ENCODE results near the gene NHS. TPM values are rescaled to one million over a fixed set of nuclear protein-coding genes. Genes with fewer than 3 reads are reported as not detected.

NHS gene
- total RNA-seq, 2 donors from 2014 or later: under 0.01 to 1.3 TPM

DNA sequence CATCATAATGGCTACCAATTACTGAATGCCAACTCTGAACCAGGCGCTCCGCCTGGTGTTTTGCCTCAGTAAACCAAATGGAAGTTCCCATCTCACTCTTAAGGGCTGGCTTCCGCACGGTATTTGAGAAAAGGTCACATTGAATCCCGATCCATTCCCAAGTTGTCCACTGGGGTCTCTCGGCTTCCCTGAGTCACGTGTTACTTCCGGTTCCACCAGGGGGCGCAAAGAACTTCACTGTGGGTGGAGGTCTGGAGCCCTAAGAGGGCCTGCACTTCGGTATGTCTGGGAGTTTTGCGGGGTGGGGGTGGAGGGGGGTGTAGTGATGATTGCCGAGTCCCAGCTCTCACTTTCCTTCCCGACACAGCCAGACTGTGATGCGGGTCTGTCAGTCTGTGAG is 13.4 kb upstream of the NHS start:
- DNase-seq (peak in 2 of 4 donors; percentile 10 to 13), ATAC-seq (no peak)
- no peak overlapping the region for H3K27ac ChIP-seq
- no peaks in the 10 kb centered on the region for H3K4me1 ChIP-seq
- intact Hi-C loops (cut with DNase I): no loop called here
- H3K27me3 ChIP-seq: no peaks in the 10 kb centered on the region
- H3K9me3 ChIP-seq: peaks cover 0 to 3% (median 0%) of the 10 kb centered on the region in 3 donors
- WGBS, 2 donors: 53 to 60% methylated on average over 9 to 12 of the region's 14 CpGs
- TF ChIP-seq, protein P1, sequence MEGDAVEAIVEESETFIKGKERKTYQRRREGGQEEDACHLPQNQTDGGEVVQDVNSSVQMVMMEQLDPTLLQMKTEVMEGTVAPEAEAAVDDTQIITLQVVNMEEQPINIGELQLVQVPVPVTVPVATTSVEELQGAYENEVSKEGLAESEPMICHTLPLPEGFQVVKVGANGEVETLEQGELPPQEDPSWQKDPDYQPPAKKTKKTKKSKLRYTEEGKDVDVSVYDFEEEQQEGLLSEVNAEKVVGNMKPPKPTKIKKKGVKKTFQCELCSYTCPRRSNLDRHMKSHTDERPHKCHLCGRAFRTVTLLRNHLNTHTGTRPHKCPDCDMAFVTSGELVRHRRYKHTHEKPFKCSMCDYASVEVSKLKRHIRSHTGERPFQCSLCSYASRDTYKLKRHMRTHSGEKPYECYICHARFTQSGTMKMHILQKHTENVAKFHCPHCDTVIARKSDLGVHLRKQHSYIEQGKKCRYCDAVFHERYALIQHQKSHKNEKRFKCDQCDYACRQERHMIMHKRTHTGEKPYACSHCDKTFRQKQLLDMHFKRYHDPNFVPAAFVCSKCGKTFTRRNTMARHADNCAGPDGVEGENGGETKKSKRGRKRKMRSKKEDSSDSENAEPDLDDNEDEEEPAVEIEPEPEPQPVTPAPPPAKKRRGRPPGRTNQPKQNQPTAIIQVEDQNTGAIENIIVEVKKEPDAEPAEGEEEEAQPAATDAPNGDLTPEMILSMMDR (IDR thresholded peaks at IDR 0.05): peak in 2 of 7 experiments; percentile 9 to 23
- no peak for TF ChIP-seq POLR2A (IDR thresholded peaks at IDR 0.05)
- no peak overlapping the region for H3K4me3 ChIP-seq
- no peaks in the 10 kb centered on the region for H3K36me3 ChIP-seq (replicated peaks in 1 of 2; ENCODE audit: insufficient read depth in 1 of 2, low read depth in 2 of 2)

DNA sequence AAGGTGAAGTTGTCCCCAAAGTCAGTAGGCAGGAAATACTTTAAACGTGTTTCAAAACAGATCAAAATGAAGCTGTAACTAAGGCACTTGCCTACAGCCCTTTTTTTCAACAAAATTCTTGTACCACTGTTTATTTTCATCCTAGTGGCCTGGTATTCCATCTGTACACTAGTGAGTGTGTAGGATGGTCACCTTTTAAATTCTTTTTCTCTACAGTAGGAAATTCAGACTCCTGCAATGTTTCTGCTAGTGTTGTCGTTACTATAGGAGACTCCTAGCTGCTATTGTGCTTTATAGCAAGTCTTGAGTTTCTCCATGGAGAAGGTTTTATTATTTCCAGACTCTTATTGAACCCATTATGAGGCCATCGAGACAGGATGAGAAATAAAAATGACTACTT is 7.0 kb upstream of the NHS start:
- ATAC-seq (no peak), DNase-seq (no peak)
- intact Hi-C loops (cut with DNase I): no loop called here

DNA sequence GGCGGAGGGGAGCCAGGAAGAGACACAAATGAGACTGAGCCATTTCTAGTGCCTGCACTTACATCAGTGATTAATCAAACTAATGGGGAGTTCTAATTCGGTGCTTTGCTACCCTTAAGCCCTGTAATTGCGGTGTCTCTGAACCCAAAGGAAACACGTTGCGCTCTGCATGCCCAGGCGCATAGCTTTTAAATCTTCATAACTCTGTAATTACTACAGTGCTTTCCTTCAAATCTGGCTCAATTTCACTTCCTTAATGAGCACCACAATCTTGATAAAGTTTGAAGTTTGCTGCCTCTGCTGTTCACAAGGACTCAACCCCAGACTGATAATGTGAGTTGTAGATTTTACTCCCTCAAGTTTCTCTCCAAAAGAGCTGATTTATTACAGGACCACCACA is 5.7 kb upstream of the NHS start:
- intact Hi-C loops (cut with DNase I): no loop called here

More for the DNA sequence above, 7.0 kb upstream of the NHS start:
- Histone ChIP-seq H3K9me3 (peaks cover 0 to 3% (median 0%) of the 10 kb centered on the region in 3 donors), H3K4me1 (no peaks in the 10 kb centered on the region), H3K4me3 (no peak overlapping the region), H3K27me3 (no peaks in the 10 kb centered on the region), H3K27ac (no peak overlapping the region), H3K36me3 (replicated peaks in 1 of 2; ENCODE audit: insufficient read depth in 1 of 2, low read depth in 2 of 2) (no peaks in the 10 kb centered on the region)
- TF ChIP-seq, protein P1 (IDR thresholded peaks at IDR 0.05): no peak
- no peak for TF ChIP-seq POLR2A (IDR thresholded peaks at IDR 0.05)
- WGBS, 2 donors: 60 to 76% methylated on average over 3 of the region's 3 CpGs

DNA sequence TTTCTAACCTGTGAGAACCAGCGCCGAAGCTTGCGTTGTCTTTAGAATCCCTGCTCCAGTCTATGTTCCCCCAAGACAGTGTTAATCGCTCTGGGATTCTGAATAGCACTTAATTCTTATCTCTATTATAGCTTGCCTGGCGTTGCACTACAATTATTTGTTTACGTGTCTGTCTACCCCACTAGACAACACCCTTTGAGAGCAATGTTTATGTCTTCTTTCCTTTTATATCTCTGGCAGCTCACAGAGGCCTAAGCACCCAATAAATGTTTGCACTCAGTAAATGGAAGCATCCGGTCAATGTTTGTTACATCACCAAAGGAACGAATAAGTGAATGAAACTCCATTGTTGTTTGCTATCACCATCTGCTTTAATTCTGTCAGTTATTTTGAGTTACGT is 4.8 kb upstream of the NHS start:
- H3K4me1 ChIP-seq: no peaks in the 10 kb centered on the region
- peaks cover 0 to 3% (median 0%) of the 10 kb centered on the region in 3 donors for H3K9me3 ChIP-seq
- ATAC-seq: no peak
- no peaks in the 10 kb centered on the region for H3K36me3 ChIP-seq (replicated peaks in 1 of 2; ENCODE audit: insufficient read depth in 1 of 2, low read depth in 2 of 2)
- DNase-seq: no peak
- no peak overlapping the region for H3K4me3 ChIP-seq
- WGBS, 2 donors: 69 to 76% methylated on average over 9 of the region's 9 CpGs
- TF ChIP-seq, protein P1 (IDR thresholded peaks at IDR 0.05): no peak
- TF ChIP-seq POLR2A (IDR thresholded peaks at IDR 0.05): no peak
- H3K27ac ChIP-seq: no peak overlapping the region
- intact Hi-C loops (cut with DNase I): no loop called here
- H3K27me3 ChIP-seq: no peaks in the 10 kb centered on the region

More for the DNA sequence above, 5.7 kb upstream of the NHS start:
- Histone ChIP-seq H3K4me3 (no peak overlapping the region), H3K4me1 (no peaks in the 10 kb centered on the region), H3K27me3 (no peaks in the 10 kb centered on the region), H3K27ac (no peak overlapping the region), H3K9me3 (peaks cover 0 to 3% (median 0%) of the 10 kb centered on the region in 3 donors), H3K36me3 (replicated peaks in 1 of 2; ENCODE audit: insufficient read depth in 1 of 2, low read depth in 2 of 2) (no peaks in the 10 kb centered on the region)
- no peak for ATAC-seq
- TF ChIP-seq POLR2A (IDR thresholded peaks at IDR 0.05): no peak
- TF ChIP-seq, protein P1 (IDR thresholded peaks at IDR 0.05): no peak
- 38 to 78% methylated on average over 5 to 6 of the region's 6 CpGs for WGBS, 2 donors
- DNase-seq: no peak

DNA sequence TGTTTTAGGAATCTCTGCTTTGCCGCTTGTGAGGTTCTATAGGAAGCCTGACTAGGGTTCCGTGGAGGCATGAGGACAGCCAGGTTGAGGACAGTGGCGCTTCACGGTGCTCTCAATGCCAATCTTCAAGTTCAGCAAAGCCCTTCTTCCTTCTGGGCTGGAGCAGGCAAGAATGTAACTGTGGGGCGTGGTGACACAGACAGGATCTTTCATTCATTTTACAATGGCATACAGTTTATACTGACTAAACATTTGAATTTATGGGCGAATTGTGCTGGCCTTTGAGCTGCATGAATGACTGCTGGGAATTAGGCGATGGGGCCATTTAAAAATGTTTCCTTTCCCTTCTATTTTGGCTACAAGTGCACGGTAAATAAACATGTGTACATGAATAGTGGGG is 2.9 kb upstream of the NHS start:
- H3K36me3 ChIP-seq (replicated peaks in 1 of 2; ENCODE audit: insufficient read depth in 1 of 2, low read depth in 2 of 2): no peaks in the 10 kb centered on the region
- no peak overlapping the region for H3K27ac ChIP-seq
- ATAC-seq: no peak
- WGBS, 2 donors: 83 to 94% methylated on average over 8 of the region's 8 CpGs
- no peak for TF ChIP-seq POLR2A (IDR thresholded peaks at IDR 0.05)
- peaks cover 8% of the 10 kb centered on the region for H3K4me1 ChIP-seq
- no peak overlapping the region for H3K4me3 ChIP-seq
- no peak for DNase-seq
- H3K9me3 ChIP-seq: no peaks in the 10 kb centered on the region
- intact Hi-C loops (cut with DNase I): no loop called here
- H3K27me3 ChIP-seq: no peaks in the 10 kb centered on the region

All from body of pancreas (tissue), 4 donors.